Tibial nerve (tissue), 4 donors: Measurements from ENCODE around the gene MRAP.

ENCODE experiments used
- EP300 ChIP-seq, 2 donors: sonication (generic); formaldehyde crosslinking; IDR thresholded peaks; one replicate each; pipeline ENCODE4 v1.6.1; 2017; ENCODE audit warnings: antibody characterized with exemption in 2 of 2, mild to moderate bottlenecking in 1 of 2
- POLR2A ChIP-seq, 2 donors: fragments of 450-650 bp; IDR thresholded peaks; one replicate each; pipeline ENCODE4 v1.6.1; 2017; ENCODE audit warnings: antibody characterized with exemption in 2 of 2, mild to moderate bottlenecking in 2 of 2, moderate library complexity in 2 of 2
- TF ChIP-seq, protein P1 (sequence below), 5 experiments: fragments of 200-600 bp in 3 of 5; fragments of 450-650 bp in 2 of 5; sonication (generic) in 3 of 5; IDR thresholded peaks; one replicate each; pipeline ENCODE4 v1.5.1; 2016 to 2019; ENCODE audit warnings: antibody characterized with exemption in 5 of 5, mild to moderate bottlenecking in 3 of 5, moderate library complexity in 2 of 5

DNA sequence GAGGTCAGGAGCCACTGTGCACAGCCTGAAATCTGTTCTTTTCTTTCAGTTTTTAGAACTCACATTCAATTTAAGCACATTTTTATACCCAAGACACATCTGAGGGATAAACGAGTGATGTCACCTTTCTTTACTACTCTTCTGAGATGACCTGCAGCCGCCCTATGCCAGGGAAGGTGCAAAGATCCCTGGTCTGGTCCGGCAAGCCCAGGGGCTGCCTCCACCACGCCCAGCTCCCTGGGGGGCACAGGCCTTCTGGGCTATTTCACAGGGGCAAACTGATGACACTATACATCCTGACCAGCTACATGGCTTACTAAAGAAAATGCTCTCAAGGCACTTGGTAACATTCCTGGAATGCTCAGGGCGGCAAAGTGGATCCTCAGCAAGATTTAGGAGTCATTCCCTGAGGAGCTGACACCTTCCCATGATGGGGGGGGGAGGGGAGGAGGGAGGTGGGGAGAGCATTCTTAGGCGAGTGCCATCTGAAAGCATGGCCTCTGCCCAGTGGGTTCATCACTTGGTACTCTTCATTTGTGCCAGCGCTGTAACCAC is 11.3 kb downstream of the MRAP start:
- TF ChIP-seq, protein P1, sequence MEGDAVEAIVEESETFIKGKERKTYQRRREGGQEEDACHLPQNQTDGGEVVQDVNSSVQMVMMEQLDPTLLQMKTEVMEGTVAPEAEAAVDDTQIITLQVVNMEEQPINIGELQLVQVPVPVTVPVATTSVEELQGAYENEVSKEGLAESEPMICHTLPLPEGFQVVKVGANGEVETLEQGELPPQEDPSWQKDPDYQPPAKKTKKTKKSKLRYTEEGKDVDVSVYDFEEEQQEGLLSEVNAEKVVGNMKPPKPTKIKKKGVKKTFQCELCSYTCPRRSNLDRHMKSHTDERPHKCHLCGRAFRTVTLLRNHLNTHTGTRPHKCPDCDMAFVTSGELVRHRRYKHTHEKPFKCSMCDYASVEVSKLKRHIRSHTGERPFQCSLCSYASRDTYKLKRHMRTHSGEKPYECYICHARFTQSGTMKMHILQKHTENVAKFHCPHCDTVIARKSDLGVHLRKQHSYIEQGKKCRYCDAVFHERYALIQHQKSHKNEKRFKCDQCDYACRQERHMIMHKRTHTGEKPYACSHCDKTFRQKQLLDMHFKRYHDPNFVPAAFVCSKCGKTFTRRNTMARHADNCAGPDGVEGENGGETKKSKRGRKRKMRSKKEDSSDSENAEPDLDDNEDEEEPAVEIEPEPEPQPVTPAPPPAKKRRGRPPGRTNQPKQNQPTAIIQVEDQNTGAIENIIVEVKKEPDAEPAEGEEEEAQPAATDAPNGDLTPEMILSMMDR (IDR thresholded peaks at IDR 0.05), result no peak
- TF ChIP-seq POLR2A (IDR thresholded peaks at IDR 0.05) (no peak), EP300 (IDR thresholded peaks at IDR 0.05) (no peak)
